ENCODE results near the gene LSM14A.
"Not testable (repeated sequence)": the region's sequence is repeated elsewhere in the genome, so short reads cannot be mapped to it uniquely, and the experiment has no call there.

LSM14A gene

DNA sequence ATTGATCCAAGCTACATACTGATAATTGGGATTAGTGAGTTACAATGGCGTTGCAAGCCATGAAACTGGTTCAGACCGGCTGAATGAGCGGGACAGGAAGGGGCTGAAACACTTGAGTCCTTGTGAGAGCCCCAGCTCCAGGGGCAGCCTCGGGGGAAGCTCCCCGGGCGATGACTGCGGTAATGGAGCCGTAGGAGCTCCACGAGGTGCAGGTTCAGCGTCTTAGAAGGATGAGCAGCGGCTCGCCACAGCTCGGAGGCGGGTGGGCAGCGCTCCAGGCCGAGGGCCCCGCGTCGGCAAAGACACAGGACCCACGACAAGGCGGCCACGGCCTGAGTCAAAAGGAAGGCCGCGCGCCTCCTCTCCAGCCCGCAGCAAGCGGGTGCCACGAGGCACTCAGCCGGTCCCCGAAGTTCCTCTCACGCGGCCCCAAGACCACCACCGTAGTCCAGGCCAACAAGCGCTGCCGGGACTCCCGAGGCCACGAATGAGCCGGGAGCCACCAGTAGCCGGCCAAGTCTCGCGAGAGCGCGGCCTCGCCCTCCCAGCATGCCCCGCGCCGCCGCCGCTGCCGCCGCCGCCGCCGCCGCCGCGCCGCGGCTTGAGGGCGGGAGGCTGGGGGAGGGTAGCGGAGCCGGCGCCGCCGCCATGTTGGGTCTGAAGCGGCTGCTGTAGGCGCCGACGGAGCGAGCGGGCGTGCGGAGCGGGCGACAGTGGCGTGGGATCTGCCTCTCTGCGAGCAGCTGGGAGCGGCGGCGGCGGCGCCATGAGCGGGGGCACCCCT, at the start of gene LSM14A:
LSM14A (plus strand) TSS at position 628 of the 784 bp plus-strand sequence; CDS start at position 767, 139 bp downstream.
- DNase-seq = peak; percentile 85 to 88

DNA sequence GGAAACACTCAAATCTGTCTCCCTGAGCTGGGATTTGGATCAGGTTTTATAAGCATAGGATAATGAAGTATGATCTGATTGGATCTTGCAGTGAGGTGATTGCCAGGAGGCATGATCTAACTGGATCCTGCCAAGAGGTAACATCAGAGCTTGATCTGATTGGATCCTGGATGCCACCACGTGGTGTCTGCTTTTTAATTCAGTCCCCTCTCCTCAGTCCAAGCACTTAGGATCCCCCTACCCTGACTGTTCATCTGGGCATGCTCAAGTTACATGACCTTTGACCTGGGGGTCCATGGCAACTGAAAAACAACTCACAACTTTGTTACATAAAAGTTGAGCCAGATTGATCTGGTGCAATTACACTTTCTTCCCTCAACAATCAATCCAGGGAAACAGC, 47.5 kb upstream of the LSM14A start:
- no peak for DNase-seq

DNA sequence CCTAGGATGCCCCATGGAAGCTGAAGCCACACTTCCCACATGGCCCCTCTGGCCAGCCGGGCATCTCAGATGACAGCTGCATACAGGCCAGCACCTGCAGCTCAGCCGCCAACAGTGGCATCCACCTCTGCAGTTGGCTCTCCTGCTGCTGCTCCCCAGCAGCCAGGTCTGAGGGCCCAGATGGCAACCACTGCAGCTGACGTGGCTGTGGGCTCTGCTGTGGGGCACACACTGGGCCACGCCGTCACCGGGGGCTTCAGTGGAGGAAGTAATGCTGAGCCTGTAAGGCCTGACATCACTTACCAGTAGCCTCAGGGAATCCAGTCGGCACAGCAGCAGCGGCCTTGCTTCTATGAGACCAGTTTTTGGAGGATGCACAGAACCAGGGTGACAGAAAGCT, 45.3 kb upstream of the LSM14A start:
- DNase-seq = no peak

DNA sequence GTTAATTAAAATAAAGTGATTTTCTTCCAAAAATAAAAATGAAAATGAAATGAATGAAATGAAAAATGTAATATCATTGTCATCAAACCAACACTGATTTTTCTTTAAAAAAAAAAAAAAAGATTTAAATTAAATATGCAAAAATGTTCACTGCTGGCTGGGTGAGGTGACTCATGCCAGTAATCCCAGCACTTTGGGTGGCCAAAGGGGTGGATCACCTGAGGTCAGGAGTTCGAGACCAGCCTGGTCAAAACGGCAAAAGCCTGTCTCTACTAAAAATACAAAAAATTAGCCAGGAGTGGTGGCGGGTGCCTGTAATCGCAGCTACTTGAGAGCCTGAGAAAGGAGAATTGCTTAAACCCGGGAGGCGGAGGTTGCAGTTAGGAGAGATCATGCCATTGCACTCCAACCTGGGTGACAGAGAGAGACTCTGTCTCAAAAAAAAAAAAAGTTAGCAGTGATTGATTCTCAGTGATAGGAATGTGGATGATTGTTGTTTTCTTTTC, 44.6 kb upstream of the LSM14A start:
- no peak for DNase-seq

DNA sequence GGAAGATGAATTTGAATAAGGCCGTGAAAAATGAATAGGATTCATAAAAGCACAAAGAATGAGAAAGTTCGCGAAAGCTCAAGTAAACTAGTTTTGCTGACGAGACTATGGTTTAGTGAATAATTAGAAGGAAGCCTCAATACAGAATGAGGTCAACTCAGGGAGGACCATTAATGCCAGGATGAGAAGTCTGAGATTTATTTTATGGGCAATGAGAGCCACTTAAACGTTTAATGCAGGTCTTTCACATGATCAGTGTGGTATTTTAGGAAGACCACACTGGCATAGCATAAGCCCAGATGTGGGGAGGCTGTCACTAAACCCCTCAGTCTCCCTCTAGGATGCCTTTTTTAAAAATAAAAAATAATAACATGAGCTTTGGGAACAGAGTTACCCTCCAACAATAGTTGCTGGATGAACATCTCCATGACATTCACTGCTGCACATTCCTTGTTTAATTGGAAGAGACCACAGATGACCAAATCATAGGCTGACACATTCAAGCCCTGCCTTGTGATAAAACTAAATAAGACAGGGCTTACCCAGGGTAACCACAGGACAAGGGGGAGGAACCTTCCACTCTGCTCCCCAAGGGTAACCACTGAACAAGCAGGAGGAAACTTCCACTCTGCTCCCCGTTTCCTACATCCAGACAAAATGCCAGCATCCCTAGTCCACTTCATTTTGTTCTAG, 43.6 kb upstream of the LSM14A start:
- DNase-seq = no peak

DNA sequence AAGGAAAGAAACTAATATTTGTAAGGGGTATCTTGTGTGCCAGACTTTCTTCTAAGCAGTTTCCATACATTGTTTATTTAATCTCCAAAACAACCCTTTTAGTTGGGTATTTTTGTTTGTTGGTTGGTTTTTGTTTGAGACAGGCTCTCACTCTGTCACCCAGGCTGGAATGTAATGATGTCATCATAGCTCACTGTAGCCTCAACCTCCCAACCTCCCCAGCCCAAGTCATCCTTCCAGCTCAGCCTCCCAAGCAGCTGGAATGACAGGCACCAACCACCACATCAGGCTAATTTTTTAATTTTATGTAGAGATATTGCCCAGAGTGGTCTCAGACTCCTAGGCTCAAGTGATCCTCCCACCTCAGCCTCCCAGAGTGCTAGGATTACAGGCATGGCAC, 41.2 kb upstream of the LSM14A start:
- no peak for DNase-seq

DNA sequence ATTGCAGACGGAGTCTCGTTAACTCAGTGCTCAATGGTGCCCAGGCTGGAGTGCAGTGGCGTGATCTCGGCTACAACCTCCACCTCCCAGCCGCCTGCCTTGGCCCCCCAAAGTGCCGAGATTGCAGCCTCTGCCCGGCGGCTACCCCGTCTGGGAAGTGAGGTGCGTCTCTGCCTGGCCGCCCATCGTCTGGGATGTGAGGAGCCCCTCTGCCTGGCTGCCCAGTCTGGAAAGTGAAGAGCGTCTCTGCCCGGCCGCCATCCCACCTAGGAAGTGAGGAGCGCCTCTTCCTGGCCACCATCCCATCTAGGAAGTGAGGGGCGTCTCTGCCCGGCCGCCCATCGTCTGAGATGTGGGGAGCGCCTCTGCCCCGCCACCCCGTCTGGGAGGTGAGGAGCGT, 40.2 kb upstream of the LSM14A start:
- not testable (repeated sequence) for DNase-seq

DNA sequence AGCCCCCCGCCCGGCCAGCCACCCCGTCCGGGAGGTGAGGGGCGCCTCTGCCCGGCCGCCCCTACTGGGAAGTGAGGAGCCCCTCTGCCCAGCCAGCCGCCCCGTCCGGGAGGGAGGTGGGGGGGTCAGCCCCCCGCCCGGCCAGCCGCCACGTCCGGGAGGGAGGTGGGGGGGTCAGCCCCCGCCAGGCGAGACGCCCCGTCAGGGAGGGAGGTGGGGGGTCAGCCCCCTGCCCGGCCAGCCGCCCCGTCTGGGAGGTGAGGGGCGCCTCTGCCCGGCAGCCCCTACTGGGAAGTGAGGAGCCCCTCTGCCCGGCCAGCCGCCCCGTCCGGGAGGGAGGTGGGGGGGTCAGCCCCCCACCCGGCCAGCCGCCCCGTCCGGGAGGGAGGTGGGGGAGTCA, 39.6 kb upstream of the LSM14A start:
- not testable (repeated sequence) for DNase-seq

DNA sequence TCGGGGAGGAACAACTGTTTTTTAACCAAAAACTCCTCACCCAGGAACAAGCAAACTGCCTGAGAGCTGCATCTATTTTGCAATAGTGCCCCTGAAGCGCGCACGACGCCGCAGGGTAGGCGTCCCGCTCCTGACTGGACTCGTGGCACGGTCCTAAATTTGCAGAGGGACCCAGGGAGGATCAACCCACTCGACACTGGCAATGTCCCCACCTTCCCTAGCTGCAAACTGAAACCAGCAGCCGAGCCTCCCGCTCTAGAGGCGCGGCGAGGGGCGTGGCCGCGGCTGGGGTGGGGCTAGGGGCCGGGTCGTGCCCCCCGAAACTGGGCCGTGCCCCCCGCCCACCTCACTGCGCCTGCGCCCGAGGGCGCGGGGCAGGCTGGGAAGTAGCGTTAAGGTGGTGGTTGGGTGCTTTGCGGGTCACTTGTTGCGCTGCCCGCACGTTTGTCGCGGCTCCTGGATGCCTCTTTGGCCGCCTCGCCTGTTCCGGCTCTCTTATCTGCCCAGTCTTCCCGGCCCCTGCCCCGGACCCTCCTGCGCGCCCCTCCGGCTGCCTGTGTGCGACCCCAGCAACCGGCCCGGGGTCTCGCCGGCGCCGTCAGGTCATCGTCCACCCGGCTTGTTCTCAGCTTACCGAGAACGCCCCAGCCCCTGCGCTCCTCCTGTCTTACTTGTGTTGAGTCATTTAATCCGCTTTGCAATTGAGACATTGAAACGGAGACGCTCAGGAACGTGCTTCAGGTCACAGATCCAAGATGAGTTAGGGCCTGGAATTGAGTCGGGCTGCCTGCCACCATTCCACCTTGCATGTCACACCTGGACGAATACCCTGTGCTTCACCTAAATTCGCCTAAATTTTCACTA, 37.9 kb upstream of the LSM14A start:
- DNase-seq = peak; percentile 82 to 84

DNA sequence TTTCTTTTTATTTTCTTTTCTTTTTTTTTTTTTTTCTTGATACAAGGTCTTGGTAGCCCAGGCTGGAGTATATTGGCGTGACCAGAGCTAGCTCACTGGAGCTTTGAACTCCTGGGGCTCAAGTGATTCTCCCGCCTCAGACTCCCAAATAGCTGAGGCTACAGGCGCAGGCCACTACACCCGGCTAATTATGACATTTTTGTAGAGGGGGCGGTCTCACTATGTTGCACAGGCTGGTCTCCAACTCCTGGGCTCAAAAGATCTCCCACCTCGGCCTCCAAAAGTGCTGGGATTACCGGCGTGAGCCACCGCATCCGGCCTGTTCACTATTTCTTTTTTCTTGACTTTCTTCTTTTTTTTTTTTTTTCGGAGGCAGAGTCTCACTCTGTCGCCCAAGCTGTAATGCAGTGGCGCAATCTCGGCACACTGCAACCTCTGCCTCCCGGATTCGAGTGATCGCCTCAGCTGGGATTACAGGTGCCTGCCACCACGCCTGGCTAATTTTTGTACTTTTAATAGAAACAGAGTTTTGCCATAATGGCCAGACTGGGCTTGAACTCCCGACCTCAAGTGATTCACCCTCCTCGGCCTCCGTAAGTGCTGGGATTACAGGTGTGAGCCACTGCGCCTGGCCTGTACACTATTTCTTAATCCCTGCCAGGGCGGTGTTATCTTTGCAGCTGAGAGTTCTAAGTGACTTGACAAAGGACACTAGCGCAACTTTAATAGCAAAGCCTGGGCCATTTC, 37.1 kb upstream of the LSM14A start:
- DNase-seq = no peak

DNA sequence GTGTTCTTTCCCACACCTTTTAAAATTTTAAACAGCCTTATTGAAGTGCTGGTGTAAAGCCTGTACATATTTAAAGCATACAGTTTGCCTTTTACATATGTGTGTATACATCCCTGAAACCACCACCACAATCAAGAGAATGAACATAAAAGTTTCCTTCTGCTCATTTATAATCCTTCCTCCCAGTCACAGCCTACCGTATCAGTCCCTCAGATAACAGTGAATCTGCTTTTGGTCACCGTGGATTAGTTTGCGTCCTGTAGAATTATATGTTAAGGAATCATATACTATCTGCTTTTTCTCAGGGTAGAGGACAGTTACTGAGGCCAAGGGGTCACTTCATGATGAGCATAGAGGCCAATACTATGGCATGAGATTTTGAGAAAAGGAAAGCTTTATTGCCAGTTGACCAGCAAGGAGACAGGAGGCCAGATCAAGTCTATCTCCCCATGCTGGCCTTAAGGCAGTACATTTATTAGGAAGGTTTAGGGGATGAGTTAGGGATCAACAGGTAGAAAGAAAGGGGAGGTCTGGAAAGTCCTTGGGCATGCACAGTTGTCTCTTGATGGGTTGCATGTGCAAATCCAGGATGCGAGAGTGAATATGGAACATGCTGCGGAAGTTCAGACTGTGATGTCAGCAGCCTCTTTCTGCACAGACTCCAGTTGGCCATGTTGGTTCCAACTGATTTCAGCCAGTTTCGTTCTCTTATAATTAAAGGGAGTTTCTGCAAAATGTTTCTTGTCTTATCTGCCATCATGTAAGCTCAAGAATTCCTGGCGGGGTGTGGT, 36.3 kb upstream of the LSM14A start:
- no peak for DNase-seq

DNA sequence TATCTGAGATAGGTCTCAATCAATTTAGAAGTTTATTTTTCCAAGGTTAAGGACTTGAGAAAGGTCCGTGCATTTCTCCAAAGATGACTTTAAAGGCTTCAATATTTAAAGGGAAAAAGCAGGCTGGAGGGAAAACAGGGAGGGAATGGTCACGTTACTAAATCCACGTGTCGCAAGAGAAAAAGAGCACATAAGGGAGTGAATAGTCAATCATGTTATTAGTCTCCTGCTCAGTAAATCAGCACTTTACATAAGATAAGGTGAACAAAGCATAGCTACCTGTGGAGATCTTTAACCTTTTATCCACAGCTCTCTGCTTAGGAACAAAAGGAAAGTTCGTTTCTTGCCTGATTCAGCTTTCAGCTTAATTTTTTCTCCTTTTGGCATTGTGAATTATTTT, 31.3 kb upstream of the LSM14A start:
- DNase-seq = no peak

DNA sequence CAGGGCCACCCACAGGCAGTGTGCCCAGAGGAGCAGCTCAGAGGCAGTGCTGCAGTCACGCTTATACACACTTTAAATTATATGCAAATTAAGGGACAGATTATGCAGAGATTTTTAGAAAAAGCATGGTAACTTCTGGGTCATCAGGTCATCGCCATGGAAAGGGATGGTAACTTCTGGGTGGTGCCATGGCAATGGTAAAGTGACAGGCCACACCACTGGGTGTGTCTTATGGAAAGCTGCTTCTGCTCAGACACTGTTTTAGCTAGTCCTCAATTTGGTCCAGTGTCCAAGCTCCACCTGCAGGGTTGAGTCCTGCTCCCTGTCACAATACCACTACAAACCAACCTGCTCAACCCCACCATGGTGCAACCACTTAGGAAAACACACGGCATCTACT, 29.9 kb upstream of the LSM14A start:
- DNase-seq = no peak

DNA sequence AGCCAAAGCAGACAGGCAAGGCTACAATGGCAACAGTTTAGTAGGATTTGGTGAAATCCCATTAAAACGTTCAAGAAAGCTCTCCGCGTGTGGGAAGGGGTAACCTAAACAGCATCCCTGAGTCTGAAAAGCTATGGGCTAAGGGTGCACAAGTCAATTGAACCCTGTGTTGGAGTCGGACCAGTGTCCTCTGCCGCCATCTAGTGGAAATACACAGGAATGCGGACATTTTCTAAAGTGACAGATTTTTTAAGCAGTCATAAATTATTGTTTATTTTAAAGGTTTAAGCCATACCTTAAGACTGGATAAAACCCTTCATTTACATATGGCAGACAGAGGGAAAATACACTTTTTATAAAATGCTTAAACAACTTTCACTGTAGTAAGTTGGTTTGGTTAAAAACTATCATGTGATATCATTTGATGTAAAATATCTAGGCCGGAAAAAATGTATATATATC, 26.5 kb upstream of the LSM14A start:
- DNase-seq = peak; percentile 37 to 40

DNA sequence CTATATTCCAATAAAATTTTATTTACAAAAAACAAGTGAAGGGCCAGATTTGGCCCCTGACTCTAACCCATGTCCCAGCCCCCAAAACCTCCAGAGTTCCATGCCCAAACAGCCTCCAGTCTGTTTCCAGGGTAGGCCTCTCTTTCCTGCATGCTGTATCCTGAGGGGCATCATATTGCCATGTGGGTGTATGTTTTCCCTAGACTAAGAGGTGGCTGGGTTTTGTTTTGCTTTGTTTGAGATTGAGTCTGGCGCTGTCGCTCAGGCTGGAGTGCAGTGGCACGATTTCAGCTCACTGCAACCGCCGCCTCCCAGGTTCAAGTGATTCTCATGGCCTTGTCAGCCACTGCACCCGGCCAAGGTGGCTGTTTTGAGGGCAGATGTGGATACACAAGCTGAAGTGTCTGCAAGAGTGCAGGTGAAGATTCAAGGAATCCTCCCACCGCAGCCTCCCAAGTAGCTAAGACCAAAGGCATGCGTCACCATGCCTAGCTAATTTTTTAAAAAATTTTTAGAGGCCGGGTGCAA, 23.6 kb upstream of the LSM14A start:
- no peak for DNase-seq

DNA sequence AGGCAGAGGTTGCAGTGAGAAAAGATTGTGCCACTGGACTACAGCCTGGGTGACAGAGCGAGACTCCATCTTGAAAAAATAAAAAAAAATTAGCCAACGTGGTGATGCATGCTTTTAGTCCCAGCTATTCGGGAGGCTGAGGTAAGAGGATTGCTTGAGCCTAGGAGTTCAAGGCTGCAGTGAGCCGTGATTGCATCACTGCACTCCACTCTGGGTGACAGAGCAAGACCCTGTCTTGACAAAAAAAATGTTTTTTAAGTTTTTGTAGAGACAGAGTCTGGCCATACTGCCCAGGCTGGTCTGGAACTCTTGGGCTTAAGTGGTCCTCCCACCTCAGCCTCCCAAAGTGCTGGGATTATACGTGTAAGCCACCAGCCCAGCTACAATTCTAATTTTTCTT, 22.4 kb upstream of the LSM14A start:
- DNase-seq = no peak

DNA sequence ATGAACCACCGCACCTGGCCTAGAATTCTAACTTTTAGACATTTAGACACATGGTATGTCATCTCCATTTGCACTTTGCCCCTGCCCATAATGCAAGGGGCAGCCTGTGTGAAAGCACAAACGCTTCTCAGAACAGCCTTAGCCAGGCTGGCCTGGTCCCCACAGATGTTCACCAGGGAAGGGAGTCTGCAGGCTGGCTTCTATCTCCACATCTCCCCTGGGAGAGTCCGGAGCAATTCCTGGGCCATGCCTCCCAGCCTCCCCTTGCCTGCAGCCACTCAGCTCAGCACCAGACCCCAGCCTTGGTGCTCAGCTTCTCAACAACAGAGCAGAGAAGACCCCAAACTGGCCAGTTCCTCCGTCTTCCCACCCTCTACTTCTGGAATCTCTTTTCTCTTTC, 21.7 kb upstream of the LSM14A start:
- DNase-seq = no peak

DNA sequence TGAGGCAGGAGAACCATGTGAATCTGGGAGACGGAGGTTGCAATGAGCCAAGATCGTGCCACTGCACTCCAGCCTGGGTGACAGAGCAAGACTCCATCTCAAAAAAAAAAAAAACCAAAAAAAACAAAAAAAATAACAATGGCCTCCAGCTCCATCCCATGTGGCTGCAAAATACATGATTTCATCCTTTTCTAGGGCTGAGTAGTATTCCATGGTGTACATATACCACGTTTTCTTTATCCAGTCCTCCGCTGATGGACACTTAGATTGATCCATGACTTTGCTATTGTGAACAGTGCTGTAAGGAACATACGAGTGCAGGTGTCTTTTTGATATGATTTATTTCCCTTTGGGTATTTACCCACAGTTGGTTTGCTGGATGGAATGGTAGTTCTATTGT, 20.9 kb upstream of the LSM14A start:
- DNase-seq = no peak

DNA sequence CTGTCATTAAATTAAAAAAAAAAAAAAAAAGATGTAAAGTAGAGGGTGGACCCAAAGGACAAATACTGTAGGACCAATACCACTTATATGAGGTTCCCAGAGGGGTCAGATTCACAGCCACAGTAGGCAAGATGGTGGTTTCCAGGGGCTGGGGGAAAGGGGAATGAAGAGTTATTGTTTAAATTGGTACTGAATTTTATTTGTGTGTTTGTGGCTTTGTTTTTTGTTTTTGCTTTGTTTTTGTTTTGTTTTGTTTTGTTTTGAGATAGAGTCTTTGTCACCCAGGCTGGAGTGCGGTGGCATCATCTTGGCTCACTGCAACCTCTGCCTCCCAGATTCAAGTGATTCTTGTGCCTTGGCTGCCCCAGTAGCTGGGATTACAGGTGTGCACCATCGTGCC, 17.9 kb upstream of the LSM14A start:
- DNase-seq = no peak

DNA sequence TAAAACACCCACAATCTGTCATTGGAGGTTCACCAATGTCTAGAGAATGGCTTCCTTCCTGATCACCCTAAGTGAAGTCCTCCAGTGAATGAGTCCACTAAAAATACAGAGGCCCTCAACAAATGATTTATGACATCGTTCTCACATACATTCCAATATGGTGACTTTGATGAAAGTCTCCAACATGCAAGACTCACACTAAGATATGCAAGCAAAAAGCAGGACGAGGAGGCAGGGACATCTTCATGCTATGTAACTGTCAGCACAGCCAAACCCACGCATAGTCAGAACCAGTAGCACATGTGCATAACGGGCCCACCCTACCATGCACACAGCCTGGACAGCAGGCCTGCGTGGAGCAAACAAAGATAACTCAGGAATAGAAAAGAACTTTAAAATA, 16.6 kb upstream of the LSM14A start:
- no peak for DNase-seq

DNA sequence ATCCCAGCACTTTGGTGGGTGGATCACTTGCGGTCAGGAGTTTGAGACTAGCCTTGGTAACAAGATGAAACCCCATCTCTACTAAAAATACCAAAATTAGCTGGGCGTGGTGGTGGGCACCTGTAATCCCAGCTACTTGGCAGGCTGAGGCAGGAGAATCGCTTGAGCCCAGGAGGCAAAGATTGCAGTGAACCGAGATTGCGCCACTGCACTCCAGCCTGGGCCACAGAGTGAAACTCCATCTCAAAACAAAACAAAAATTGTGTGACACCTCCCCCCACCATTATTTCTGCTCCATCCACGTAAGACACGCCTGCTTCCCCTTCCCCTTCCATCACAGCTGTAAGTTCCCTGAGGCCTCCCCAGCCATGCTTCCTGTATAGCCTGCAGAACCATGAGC, 13.3 kb upstream of the LSM14A start:
- DNase-seq = not testable (repeated sequence)
